ENCODE measurements around the gene RIMS1. TPM values are rescaled to one million over a fixed set of nuclear protein-coding genes. Genes with fewer than 3 reads are reported as not detected.

RIMS1 gene
- total RNA-seq, 3 donors from 2014 or later (not counting 1 experiment from before 2014, with no cell fraction given): not detected

- Mint-ChIP-seq H3K27ac (no peak overlapping the region), H3K4me1 (no peaks in the 10 kb centered on the region), H3K4me3 (no peak overlapping the region), H3K27me3 (ENCODE audit: low read depth in 2 of 2) (no peaks in the 10 kb centered on the region), H3K36me3 (no peaks in the 10 kb centered on the region), H3K9me3 (peaks cover 0 to 9% of the 10 kb centered on the region in 2 donors)
- Histone ChIP-seq H3K4me1 (ENCODE audit: control insufficient read depth, insufficient read depth, low read length) (no peaks in the 10 kb centered on the region), H3K27me3 (ENCODE audit: control insufficient read depth, insufficient read depth, low read length) (no peaks in the 10 kb centered on the region), H3K27ac (ENCODE audit: low read length) (no peak overlapping the region), H3K36me3 (ENCODE audit: control insufficient read depth, insufficient read depth, low read length) (no peaks in the 10 kb centered on the region), H3K4me3 (ENCODE audit: low read length) (no peak overlapping the region), H3K9me3 (ENCODE audit: control insufficient read depth, insufficient read depth, low read length) (no peaks in the 10 kb centered on the region)
- ATAC-seq (no peak), DNase-seq (no peak)
- TF ChIP-seq, protein P1, sequence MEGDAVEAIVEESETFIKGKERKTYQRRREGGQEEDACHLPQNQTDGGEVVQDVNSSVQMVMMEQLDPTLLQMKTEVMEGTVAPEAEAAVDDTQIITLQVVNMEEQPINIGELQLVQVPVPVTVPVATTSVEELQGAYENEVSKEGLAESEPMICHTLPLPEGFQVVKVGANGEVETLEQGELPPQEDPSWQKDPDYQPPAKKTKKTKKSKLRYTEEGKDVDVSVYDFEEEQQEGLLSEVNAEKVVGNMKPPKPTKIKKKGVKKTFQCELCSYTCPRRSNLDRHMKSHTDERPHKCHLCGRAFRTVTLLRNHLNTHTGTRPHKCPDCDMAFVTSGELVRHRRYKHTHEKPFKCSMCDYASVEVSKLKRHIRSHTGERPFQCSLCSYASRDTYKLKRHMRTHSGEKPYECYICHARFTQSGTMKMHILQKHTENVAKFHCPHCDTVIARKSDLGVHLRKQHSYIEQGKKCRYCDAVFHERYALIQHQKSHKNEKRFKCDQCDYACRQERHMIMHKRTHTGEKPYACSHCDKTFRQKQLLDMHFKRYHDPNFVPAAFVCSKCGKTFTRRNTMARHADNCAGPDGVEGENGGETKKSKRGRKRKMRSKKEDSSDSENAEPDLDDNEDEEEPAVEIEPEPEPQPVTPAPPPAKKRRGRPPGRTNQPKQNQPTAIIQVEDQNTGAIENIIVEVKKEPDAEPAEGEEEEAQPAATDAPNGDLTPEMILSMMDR (IDR thresholded peaks at IDR 0.05): no peak
- intact Hi-C loops (cut with micrococcal nuclease): no loop called here
- WGBS (ENCODE audit: insufficient coverage): no CpG with 5 or more reads among the region's 5 CpGs
These were observed 401.5 kb downstream of the RIMS1 start for GRCh38 chr6:72287801-72288200.

GRCh38 chr6:72288592-72288991 lies 402.2 kb downstream of the RIMS1 start:
- Histone ChIP-seq H3K36me3 (ENCODE audit: control insufficient read depth, insufficient read depth, low read length) (no peaks in the 10 kb centered on the region), H3K4me1 (ENCODE audit: control insufficient read depth, insufficient read depth, low read length) (no peaks in the 10 kb centered on the region), H3K9me3 (ENCODE audit: control insufficient read depth, insufficient read depth, low read length) (no peaks in the 10 kb centered on the region), H3K27me3 (ENCODE audit: control insufficient read depth, insufficient read depth, low read length) (no peaks in the 10 kb centered on the region), H3K4me3 (ENCODE audit: low read length) (no peak overlapping the region), H3K27ac (ENCODE audit: low read length) (no peak overlapping the region)
- Mint-ChIP-seq H3K4me3 (no peak overlapping the region), H3K4me1 (no peaks in the 10 kb centered on the region), H3K36me3 (no peaks in the 10 kb centered on the region), H3K9me3 (peaks cover 0 to 9% of the 10 kb centered on the region in 2 donors), H3K27ac (no peak overlapping the region), H3K27me3 (ENCODE audit: low read depth in 2 of 2) (no peaks in the 10 kb centered on the region)
- no peak for DNase-seq
- no peak for ATAC-seq
- intact Hi-C loops (cut with micrococcal nuclease): no loop called here
- no CpG with 5 or more reads among the region's 2 CpGs for WGBS (ENCODE audit: insufficient coverage)
- TF ChIP-seq, protein P1 (IDR thresholded peaks at IDR 0.05): no peak

- intact Hi-C loops (cut with micrococcal nuclease): no loop called here
- Histone ChIP-seq H3K4me3 (ENCODE audit: low read length) (no peak overlapping the region), H3K9me3 (ENCODE audit: control insufficient read depth, insufficient read depth, low read length) (no peaks in the 10 kb centered on the region), H3K36me3 (ENCODE audit: control insufficient read depth, insufficient read depth, low read length) (no peaks in the 10 kb centered on the region), H3K27ac (ENCODE audit: low read length) (no peak overlapping the region), H3K27me3 (ENCODE audit: control insufficient read depth, insufficient read depth, low read length) (no peaks in the 10 kb centered on the region), H3K4me1 (ENCODE audit: control insufficient read depth, insufficient read depth, low read length) (no peaks in the 10 kb centered on the region)
- TF ChIP-seq, protein P1 (IDR thresholded peaks at IDR 0.05): no peak
- H3K36me3 Mint-ChIP-seq: no peaks in the 10 kb centered on the region
- H3K27ac Mint-ChIP-seq: no peak overlapping the region
- peaks cover 0 to 7% of the 10 kb centered on the region in 2 donors for H3K9me3 Mint-ChIP-seq
- ATAC-seq (no peak), DNase-seq (no peak)
- H3K27me3 Mint-ChIP-seq (ENCODE audit: low read depth in 2 of 2): no peaks in the 10 kb centered on the region
- no peak overlapping the region for H3K4me3 Mint-ChIP-seq
- WGBS (ENCODE audit: insufficient coverage): 86% methylated on average over 8 of the region's 8 CpGs
- no peaks in the 10 kb centered on the region for H3K4me1 Mint-ChIP-seq
These were observed 404.3 kb downstream of the RIMS1 start for GRCh38 chr6:72290620-72291019.

DNA sequence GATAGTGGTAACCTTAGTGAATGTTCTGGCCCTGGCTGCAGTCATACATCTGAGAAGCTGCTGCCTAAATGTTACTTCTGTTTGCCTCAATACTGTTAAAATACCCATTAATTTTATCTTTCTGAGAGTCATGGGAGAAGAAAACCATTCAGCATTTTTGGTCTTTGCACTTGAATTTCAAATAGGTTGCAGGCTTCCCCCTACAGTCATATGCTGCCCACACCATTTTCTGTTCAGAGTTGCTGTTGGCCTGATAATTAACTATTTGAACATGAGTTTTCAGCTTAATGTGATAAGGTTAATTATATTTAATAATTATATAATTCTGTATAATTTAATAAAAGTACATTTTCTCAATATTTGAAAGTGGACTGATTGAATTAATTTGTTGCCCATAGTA lies 410.0 kb downstream of the RIMS1 start:
- Mint-ChIP-seq H3K27ac (no peak overlapping the region), H3K9me3 (no peaks in the 10 kb centered on the region), H3K36me3 (no peaks in the 10 kb centered on the region), H3K27me3 (ENCODE audit: low read depth in 2 of 2) (no peaks in the 10 kb centered on the region), H3K4me1 (no peaks in the 10 kb centered on the region), H3K4me3 (no peak overlapping the region)
- H3K27me3 ChIP-seq (ENCODE audit: control insufficient read depth, insufficient read depth, low read length): no peaks in the 10 kb centered on the region
- TF ChIP-seq, protein P1 (IDR thresholded peaks at IDR 0.05): no peak
- H3K36me3 ChIP-seq (ENCODE audit: control insufficient read depth, insufficient read depth, low read length): no peaks in the 10 kb centered on the region
- no peak overlapping the region for H3K27ac ChIP-seq (ENCODE audit: low read length)
- H3K9me3 ChIP-seq (ENCODE audit: control insufficient read depth, insufficient read depth, low read length): no peaks in the 10 kb centered on the region
- no peaks in the 10 kb centered on the region for H3K4me1 ChIP-seq (ENCODE audit: control insufficient read depth, insufficient read depth, low read length)
- no peak overlapping the region for H3K4me3 ChIP-seq (ENCODE audit: low read length)
- intact Hi-C loops (cut with micrococcal nuclease): no loop called here
- DNase-seq (no peak), ATAC-seq (no peak)
